IMR-90 (cell line): Measurements from ENCODE around the gene RPS2. TPM values are rescaled to one million over a fixed set of nuclear protein-coding genes. Genes with fewer than 3 reads are reported as not detected.

Experiments used
- ATAC-seq: fragments of 200-7000 bp; cut with Tn5 transposase; 2 replicates; pipeline ENCODE4 v1.9.1; 2020; ENCODE audit warnings: low read depth, mild to moderate bottlenecking, moderate library complexity
- BruUV-seq: library from RNA; stranded (reverse); fragments of 400-500 nt; replicated peaks from 2 replicates; lab custom pipeline; 2021; lab: Mats Ljungman, UMichigan
- CTCF ChIA-PET: fragments of 300-600 bp; formaldehyde crosslinking; extraction: SDS; loops from one replicate; lab custom pipeline; 2021; ENCODE audit warnings: antibody characterized with exemption; lab: Yijun Ruan, JAX
- POLR2A ChIA-PET: fragments of 300-600 bp; sonication (Branson Sonifier 250); formaldehyde crosslinking; loops from one replicate; lab custom pipeline; 2022; ENCODE audit warnings: antibody characterized with exemption; ENCODE audit not compliant: unreplicated experiment; lab: Charles Lee
- DNase-seq: peaks from one replicate; pipeline ENCODE4 v3.0.0; 2013
- H2AFZ ChIP-seq: replicated peaks from 2 replicates; pipeline ENCODE3; 2013; ENCODE audit warnings: low read length, mild to moderate bottlenecking; ENCODE audit not compliant: poor library complexity
- H2AK5ac ChIP-seq: 2 replicates; pipeline ENCODE4 v1.6.1; 2013; ENCODE audit warnings: low read depth, low read length, inconsistent platforms
- H2AK9ac ChIP-seq: replicated peaks from 2 replicates; pipeline ENCODE3; 2013; ENCODE audit warnings: mild to moderate bottlenecking, low read depth, low read length, moderate library complexity; ENCODE audit not compliant: poor library complexity
- H2BK120ac ChIP-seq: 2 replicates; pipeline ENCODE4 v1.6.1; 2013; ENCODE audit warnings: low read depth, low read length, inconsistent platforms
- H2BK15ac ChIP-seq: 3 replicates; pipeline ENCODE4 v1.6.1; 2013; ENCODE audit warnings: low read depth, low read length, inconsistent platforms
- H2BK20ac ChIP-seq: 2 replicates; pipeline ENCODE4 v1.6.1; 2013; ENCODE audit warnings: low read depth, mild to moderate bottlenecking, inconsistent platforms, low read length, moderate library complexity
- H2BK5ac ChIP-seq: 2 replicates; pipeline ENCODE4 v1.6.1; 2013; ENCODE audit warnings: mild to moderate bottlenecking, low read depth, low read length, inconsistent platforms; ENCODE audit not compliant: poor library complexity, severe bottlenecking
- H3K14ac ChIP-seq: replicated peaks from 2 replicates; pipeline ENCODE4 v1.6.1; 2013; ENCODE audit warnings: low read depth, low read length, inconsistent platforms
- H3K18ac ChIP-seq: 2 replicates; pipeline ENCODE4 v1.6.1; 2013; ENCODE audit warnings: low read depth, low read length, control low read depth
- H3K23ac ChIP-seq: 2 replicates; pipeline ENCODE4 v1.6.1; 2013; ENCODE audit warnings: low read depth, low read length, inconsistent platforms
- H3K27ac ChIP-seq: 2 replicates; pipeline ENCODE4 v1.5.1; 2013; ENCODE audit warnings: mild to moderate bottlenecking, control low read depth, low read length; ENCODE audit not compliant: insufficient read depth
- H3K27me3 ChIP-seq: 2 replicates; pipeline ENCODE4 v1.6.1; 2013; ENCODE audit warnings: low read length; ENCODE audit not compliant: control insufficient read depth, insufficient read depth
- H3K36me3 ChIP-seq: 2 replicates; pipeline ENCODE4 v1.6.1; 2013; ENCODE audit warnings: low read length, mixed read lengths; ENCODE audit not compliant: control insufficient read depth, insufficient read depth
- H3K4ac ChIP-seq: 2 replicates; pipeline ENCODE4 v1.6.1; 2013; ENCODE audit warnings: low read depth, low read length, inconsistent platforms
- H3K4me1 ChIP-seq: 2 replicates; pipeline ENCODE4 v1.6.1; 2013; ENCODE audit warnings: low read length, mixed read lengths; ENCODE audit not compliant: control insufficient read depth, insufficient read depth
- H3K4me2 ChIP-seq: 2 replicates; pipeline ENCODE4 v1.6.1; 2013; ENCODE audit warnings: low read depth, mild to moderate bottlenecking, control low read depth, low read length, moderate library complexity
- H3K4me3 ChIP-seq: 2 replicates; pipeline ENCODE4 v1.5.1; 2013; ENCODE audit warnings: low read depth, mild to moderate bottlenecking, control low read depth, low read length, moderate library complexity; ENCODE audit not compliant: insufficient read depth
- H3K56ac ChIP-seq: 2 replicates; pipeline ENCODE4 v1.6.1; 2013; ENCODE audit warnings: low read length, inconsistent platforms; ENCODE audit not compliant: insufficient read depth; ENCODE audit errors: extremely low read depth
- H3K79me1 ChIP-seq, 2 experiments: 2 replicates each; pipeline ENCODE4 v1.6.1; 2013; ENCODE audit warnings: low read length in 2 of 2, inconsistent platforms in 1 of 2, low read depth in 1 of 2
- H3K9ac ChIP-seq: 2 replicates; pipeline ENCODE4 v1.6.1; 2013; ENCODE audit warnings: low read depth, low read length, control low read depth
- H3K9me1 ChIP-seq: 2 replicates; pipeline ENCODE4 v1.6.1; 2013; ENCODE audit warnings: low read length, inconsistent platforms; ENCODE audit not compliant: insufficient read depth
- H3K9me3 ChIP-seq: 2 replicates; pipeline ENCODE4 v1.6.1; 2013; ENCODE audit warnings: low read length; ENCODE audit not compliant: control insufficient read depth, insufficient read depth
- H4K20me1 ChIP-seq: 2 replicates; pipeline ENCODE4 v1.6.1; 2013; ENCODE audit warnings: low read length, inconsistent platforms; ENCODE audit not compliant: insufficient read depth
- H4K5ac ChIP-seq: 2 replicates; pipeline ENCODE4 v1.6.1; 2013; ENCODE audit warnings: mild to moderate bottlenecking, low read depth, low read length, control low read depth
- H4K8ac ChIP-seq, 2 experiments: 2 replicates each; pipeline ENCODE4 v1.6.1; 2013; ENCODE audit warnings: low read depth in 2 of 2, low read length in 2 of 2, control low read depth in 1 of 2, inconsistent platforms in 1 of 2
- H4K91ac ChIP-seq: 2 replicates; pipeline ENCODE4 v1.6.1; 2013; ENCODE audit warnings: low read depth, low read length, inconsistent platforms; ENCODE audit not compliant: insufficient read depth
- BHLHE40 ChIP-seq: fragments of 150-350 bp; IDR thresholded peaks from 2 replicates; pipeline ENCODE4 v1.6.1; 2016; ENCODE audit warnings: mild to moderate bottlenecking, low read depth, low read length
- CEBPB ChIP-seq: IDR thresholded peaks from 2 replicates; pipeline ENCODE4 v1.6.1; 2012; ENCODE audit warnings: low read depth, low read length, improper control_type of control experiment
- CHD1 ChIP-seq: IDR thresholded peaks from 2 replicates; pipeline ENCODE4 v1.6.1; 2012; ENCODE audit warnings: low read depth, low read length, improper control_type of control experiment
- FOS ChIP-seq: fragments of 150-350 bp; IDR thresholded peaks from 2 replicates; pipeline ENCODE4 v1.6.1; 2016; ENCODE audit warnings: low read depth, low read length
- MAFK ChIP-seq: IDR thresholded peaks from 2 replicates; pipeline ENCODE4 v1.6.1; 2012; ENCODE audit warnings: low read depth, low read length, improper control_type of control experiment
- MAZ ChIP-seq: IDR thresholded peaks from 2 replicates; pipeline ENCODE4 v1.6.1; 2012; ENCODE audit warnings: low read depth, mild to moderate bottlenecking, low read length, improper control_type of control experiment, moderate library complexity, borderline replicate concordance
- MXI1 ChIP-seq: IDR thresholded peaks from 2 replicates; pipeline ENCODE4 v1.6.1; 2012; ENCODE audit warnings: low read depth, mild to moderate bottlenecking, low read length, moderate library complexity, borderline replicate concordance
- NFE2L2 ChIP-seq: fragments of 150-350 bp; IDR thresholded peaks from 2 replicates; pipeline ENCODE4 v1.6.1; 2016; ENCODE audit warnings: low read depth, mild to moderate bottlenecking, low read length
- RAD21 ChIP-seq: IDR thresholded peaks from 2 replicates; pipeline ENCODE4 v1.6.1; 2012; ENCODE audit warnings: low read length, improper control_type of control experiment
- RCOR1 ChIP-seq: IDR thresholded peaks from 2 replicates; pipeline ENCODE4 v1.6.1; 2012; ENCODE audit warnings: mild to moderate bottlenecking, low read length, improper control_type of control experiment; ENCODE audit not compliant: insufficient replicate concordance
- SMC3 ChIP-seq: fragments of 150-350 bp; IDR thresholded peaks from 2 replicates; pipeline ENCODE4 v1.6.1; 2016; ENCODE audit warnings: low read depth, mild to moderate bottlenecking, antibody characterized with exemption, low read length, moderate library complexity
- WGBS, 2 experiments: methylation state at CpG; one replicate each; pipeline versions ENCODE4 v1.1.5 to v1.1.7; 2013; ENCODE audit warnings: missing lambda C conversion rate in 2 of 2; ENCODE audit not compliant: insufficient read length in 1 of 2; ENCODE audit errors: extremely low coverage in 2 of 2; 5-methylcytosine and 5-hydroxymethylcytosine counted together
- dilution Hi-C: fragments of 300-500 bp; cut with HindIII; formaldehyde crosslinking; loops from one replicate; pipeline ENCODE4 v1.14.3; 2018; ENCODE audit warnings: low sequenced_read_pairs; ENCODE audit not compliant: unreplicated experiment
- in situ Hi-C: fragments of 300-500 bp; cut with MboI; formaldehyde crosslinking; loops from 3 replicates; pipeline ENCODE4 v1.14.3; 2019; ENCODE audit warnings: low sequenced_read_pairs, inconsistent platforms, mixed read lengths
- intact Hi-C: fragments of 100-400 bp; cut with micrococcal nuclease; formaldehyde crosslinking; loops from 2 replicates; pipeline ENCODE4 v1.10.0; 2022
- polyA plus RNA-seq, 3 experiments: library from polyadenylated mRNA; depleted of rRNA; stranded (reverse); fragments of >200 nt; gene quantifications; 2 replicates each; pipeline ENCODE4 v1.2.3, GENCODE V29; 2012; ENCODE audit warnings: low replicate concordance in 1 of 3
- total RNA-seq: library from RNA; depleted of rRNA; stranded (reverse); fragments of >200 nt; gene quantifications from 2 replicates; pipeline ENCODE4 v1.2.3, GENCODE V29; 2012
- TF ChIP-seq, protein P1 (sequence below): fragments of 150-350 bp; IDR thresholded peaks from 2 replicates; pipeline ENCODE4 v1.6.1; 2017; ENCODE audit warnings: mild to moderate bottlenecking, antibody characterized with exemption, low read length, low read depth
- TF ChIP-seq, protein P2 (sequence below): fragments of 150-350 bp; IDR thresholded peaks from 2 replicates; pipeline ENCODE4 v1.6.1; 2016; ENCODE audit warnings: low read depth, mild to moderate bottlenecking, low read length, moderate library complexity, borderline replicate concordance

Gene RPS2
- total and polyA plus RNA-seq, 2 of the 4 experiments (the other 2 are of a cell fraction), result 2,703 to 6,941 TPM

DNA sequence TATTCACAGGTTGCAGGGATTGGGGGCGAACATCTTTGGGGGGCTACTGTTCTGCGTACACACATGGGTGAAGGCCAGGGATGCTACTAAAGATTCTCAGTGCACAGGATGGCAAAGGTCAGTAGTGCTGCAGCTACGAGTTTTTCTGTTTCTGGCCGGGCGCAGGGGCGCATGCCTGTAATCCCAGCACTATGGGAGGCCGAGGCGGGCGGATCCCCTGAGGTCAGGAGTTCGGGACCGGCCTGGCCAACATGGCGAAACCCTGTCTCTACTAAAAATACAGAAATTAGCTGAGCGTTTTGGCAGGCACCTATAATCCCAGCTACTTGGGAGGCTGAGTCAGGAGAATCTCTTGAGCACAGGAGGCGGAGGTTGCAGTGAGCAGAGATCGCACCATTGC, 48.9 kb upstream of the RPS2 start:
- Histone ChIP-seq H4K8ac (no peak overlapping the region), H2BK15ac (no peak overlapping the region), H3K23ac (no peak overlapping the region), H2AK5ac (no peak overlapping the region), H2AFZ (no peak overlapping the region), H3K79me1 (peaks cover 9 to 19% of the 10 kb centered on the region in 2 experiments; a peak in 3 of 4 replicates), H3K27me3 (no peaks in the 10 kb centered on the region), H2BK20ac (no peak overlapping the region), H3K14ac (no peak overlapping the region), H3K4me1 (peaks cover 10% of the 10 kb centered on the region), H3K9ac (no peak overlapping the region), H3K9me1 (peaks cover 6% of the 10 kb centered on the region), H4K5ac (no peak overlapping the region), H3K18ac (no peak overlapping the region), H3K27ac (no peak overlapping the region), H4K91ac (no peak overlapping the region), H3K9me3 (no peaks in the 10 kb centered on the region), H3K36me3 (no peaks in the 10 kb centered on the region), H2AK9ac (no peak overlapping the region), H2BK120ac (no peak overlapping the region), H3K4me3 (no peak overlapping the region), H3K4ac (no peak overlapping the region), H3K56ac (no peak overlapping the region), H3K4me2 (no peak overlapping the region), H4K20me1 (peaks cover 6% of the 10 kb centered on the region), H2BK5ac (no peak overlapping the region)
- dilution Hi-C loops, result no loop called here
- no peak for ATAC-seq
- intact Hi-C loops, result no loop called here
- BruUV-seq, result no TSS peak
- no peak for DNase-seq
- ChIA-PET POLR2A (no interaction called here), CTCF (interaction anchor here (1.7 kb wide), 1 partner anchor 10 kb away, joined by 8 read pairs; no protein-coding TSS in a partner anchor)
- in situ Hi-C loops, result no loop called here
- 93% methylated on average over 6 of the region's 15 CpGs; no CpG with 5 or more reads in 1 of the 2 experiments for WGBS, 2 experiments
- TF ChIP-seq MAZ (no peak), MAFK (no peak), NFE2L2 (no peak), BHLHE40 (no peak), CEBPB (no peak), CHD1 (no peak), RCOR1 (no peak), FOS (no peak), RAD21 (no peak), MXI1 (no peak), SMC3 (no peak)
- TF ChIP-seq, protein P1, sequence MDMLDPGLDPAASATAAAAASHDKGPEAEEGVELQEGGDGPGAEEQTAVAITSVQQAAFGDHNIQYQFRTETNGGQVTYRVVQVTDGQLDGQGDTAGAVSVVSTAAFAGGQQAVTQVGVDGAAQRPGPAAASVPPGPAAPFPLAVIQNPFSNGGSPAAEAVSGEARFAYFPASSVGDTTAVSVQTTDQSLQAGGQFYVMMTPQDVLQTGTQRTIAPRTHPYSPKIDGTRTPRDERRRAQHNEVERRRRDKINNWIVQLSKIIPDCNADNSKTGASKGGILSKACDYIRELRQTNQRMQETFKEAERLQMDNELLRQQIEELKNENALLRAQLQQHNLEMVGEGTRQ, result no peak
- TF ChIP-seq, protein P2, sequence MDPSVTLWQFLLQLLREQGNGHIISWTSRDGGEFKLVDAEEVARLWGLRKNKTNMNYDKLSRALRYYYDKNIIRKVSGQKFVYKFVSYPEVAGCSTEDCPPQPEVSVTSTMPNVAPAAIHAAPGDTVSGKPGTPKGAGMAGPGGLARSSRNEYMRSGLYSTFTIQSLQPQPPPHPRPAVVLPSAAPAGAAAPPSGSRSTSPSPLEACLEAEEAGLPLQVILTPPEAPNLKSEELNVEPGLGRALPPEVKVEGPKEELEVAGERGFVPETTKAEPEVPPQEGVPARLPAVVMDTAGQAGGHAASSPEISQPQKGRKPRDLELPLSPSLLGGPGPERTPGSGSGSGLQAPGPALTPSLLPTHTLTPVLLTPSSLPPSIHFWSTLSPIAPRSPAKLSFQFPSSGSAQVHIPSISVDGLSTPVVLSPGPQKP, result no peak
